SK-N-DZ (cell line): ENCODE data around the gene TRPC4AP.
"Not testable (repeated sequence)": the region's sequence is repeated elsewhere in the genome, so short reads cannot be mapped to it uniquely, and the experiment has no call there.

Experiments used
- DNase-seq: peaks from one replicate; pipeline ENCODE4 v3.0.0-alpha.2; 2015; ENCODE audit warnings: low spot score

The TRPC4AP gene

DNA sequence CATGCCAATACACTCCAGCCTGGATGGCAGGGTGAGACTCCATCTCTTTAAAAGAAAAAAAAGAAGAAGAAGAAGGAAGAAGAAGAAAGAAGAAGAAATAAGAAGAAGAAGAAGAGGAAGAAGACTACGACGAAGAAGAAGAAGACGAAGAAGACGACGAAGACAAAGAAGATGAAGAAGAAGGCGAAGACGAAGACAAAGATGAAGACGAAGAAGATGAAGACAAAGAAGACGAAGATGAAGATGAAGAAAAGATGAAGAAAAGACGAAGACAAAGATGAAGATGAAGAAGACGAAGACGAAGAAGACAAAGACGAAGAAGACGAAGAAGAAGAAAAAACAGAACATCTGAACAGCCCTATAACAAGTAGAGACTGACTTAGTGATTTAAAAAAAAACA is 33.0 kb downstream of the TRPC4AP start:
- DNase-seq, result no peak

GRCh38 chr20:35059110-35059509 is 33.5 kb downstream of the TRPC4AP start:
- DNase-seq, result no peak

GRCh38 chr20:35055445-35056276 is 36.9 kb downstream of the TRPC4AP start:
- DNase-seq, result peak; percentile 52

DNA sequence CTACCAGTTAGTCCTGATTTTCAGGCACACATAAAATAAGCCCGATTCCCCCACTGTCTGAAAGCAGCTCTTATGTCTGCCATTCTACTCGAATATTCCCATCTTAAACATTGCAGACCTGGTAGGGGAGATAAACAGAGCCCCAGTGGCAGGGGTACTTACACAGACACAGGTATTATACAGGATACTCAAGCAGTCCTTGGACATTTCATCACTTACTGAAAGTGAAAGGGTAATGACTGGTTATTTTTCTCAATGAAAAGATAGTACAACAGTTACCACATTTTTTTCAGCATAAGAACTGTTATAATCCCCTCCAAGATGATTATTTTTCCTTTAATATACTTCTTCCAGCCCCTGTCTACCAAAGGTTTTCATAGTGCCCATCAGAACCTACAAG is 37.8 kb downstream of the TRPC4AP start:
- DNase-seq, result no peak

DNA sequence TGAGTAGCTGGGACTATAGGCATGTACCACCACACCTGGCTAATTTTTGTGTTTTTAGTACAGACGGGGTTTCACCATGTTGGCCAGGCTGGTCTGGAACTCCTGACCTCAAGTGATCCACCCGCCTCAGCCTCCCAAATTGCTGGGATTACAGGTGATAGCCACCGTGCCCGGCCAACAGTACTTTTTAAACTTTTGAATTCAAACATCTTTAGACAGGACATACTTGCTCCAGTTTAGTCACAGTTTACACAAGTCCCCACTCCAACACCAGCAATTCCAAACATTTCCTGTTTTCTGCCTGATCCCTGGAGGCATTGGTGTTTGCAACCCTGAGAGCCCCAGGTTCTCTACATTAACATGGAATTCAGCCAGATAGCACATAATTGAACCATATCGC is 40.0 kb downstream of the TRPC4AP start:
- not testable (repeated sequence) for DNase-seq

- no peak for DNase-seq
Observed at GRCh38 chr20:35049776-35050352, 42.7 kb downstream of the TRPC4AP start.

DNA sequence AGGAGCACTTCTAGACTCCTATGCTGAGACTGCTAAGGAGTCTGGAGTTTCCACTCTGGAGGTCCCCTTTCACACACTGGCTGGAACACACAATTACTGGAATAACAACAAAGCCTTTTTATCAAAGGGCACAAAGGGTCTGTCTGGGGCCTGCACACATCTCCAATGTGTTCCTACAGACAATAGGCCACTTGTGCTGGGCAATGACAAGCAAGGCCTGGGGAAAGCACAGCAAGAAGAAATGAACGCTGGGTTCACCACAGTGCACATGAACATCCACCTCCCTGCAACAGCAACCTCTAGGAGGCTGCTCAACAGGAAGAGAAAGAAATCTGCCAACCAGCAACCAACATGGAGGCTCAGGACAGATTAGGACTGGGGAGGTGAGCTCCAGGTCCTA is 43.9 kb downstream of the TRPC4AP start:
- no peak for DNase-seq

GRCh38 chr20:35042268-35042667 is 50.3 kb downstream of the TRPC4AP start:
- no peak for DNase-seq

- no peak for DNase-seq
Observed at GRCh38 chr20:35040646-35041045, 52.0 kb downstream of the TRPC4AP start.

- no peak for DNase-seq
Observed at GRCh38 chr20:35039846-35040489, 52.6 kb downstream of the TRPC4AP start.

DNA sequence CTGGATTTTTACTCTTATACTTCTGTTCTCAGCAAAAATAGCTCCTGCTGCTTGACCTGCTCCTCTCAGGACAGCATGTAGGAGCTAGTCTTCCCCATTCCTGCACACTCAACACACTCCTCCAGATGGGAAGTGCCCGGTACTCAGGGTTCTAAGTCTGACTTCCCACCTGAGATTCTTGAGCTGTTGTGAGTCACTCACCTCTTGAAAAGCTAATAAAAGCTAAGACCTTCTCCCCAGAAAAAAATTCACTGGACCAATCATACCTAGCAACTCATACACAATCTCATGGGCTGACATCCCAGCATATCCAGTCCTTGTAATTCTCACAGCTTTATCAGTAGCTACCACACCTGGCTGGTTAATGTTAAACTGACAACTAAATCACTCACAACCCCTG is 53.5 kb downstream of the TRPC4AP start:
- no peak for DNase-seq

GRCh38 chr20:35034145-35034544 is 58.5 kb downstream of the TRPC4AP start:
- DNase-seq, result no peak

- DNase-seq, result no peak
Observed at GRCh38 chr20:35030136-35030535, 62.5 kb downstream of the TRPC4AP start.

DNA sequence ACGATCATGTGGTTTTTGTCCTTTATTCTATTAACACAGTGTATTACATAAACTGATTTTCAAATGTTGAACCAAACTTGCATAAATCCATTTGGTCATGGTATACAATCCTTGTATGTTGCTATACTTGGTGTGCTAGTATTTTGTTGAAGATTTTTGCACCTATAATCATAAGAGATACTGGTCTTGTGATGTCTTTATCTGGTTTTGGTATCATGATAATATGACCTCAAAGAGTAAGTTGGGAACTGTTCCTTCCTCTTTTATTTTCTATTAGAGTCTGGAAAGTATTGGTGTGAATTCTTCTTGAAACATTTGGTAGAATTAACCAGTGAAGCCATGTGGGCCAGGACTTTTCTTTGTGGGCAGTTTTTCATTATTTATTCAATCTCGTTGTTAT is 65.3 kb downstream of the TRPC4AP start:
- no peak for DNase-seq

GRCh38 chr20:35025116-35025515 is 67.5 kb downstream of the TRPC4AP start:
- DNase-seq, result no peak

DNA sequence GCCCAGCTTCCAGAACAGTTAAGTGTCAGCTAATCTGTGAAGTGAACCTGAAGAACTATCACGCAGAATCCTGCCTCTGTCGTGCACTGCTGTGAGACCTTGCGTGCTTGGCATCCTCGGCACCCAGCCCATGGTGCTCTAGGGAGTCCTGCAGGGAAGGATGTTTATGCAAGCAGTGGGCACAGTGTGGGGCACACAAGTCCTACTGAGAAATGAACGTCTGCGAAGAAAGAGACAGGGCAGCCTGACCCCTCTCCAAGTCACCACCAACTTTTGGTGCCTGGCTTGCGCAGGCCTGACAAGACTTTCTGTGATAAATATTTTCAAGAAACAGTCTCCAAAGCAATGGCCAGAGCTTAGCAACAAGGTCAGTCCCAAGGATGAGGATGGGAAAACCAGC is 69.0 kb downstream of the TRPC4AP start:
- DNase-seq, result no peak

- DNase-seq, result no peak
Observed at GRCh38 chr20:35021831-35022230, 70.8 kb downstream of the TRPC4AP start.

GRCh38 chr20:35021063-35021462 is 71.5 kb downstream of the TRPC4AP start:
- no peak for DNase-seq

DNA sequence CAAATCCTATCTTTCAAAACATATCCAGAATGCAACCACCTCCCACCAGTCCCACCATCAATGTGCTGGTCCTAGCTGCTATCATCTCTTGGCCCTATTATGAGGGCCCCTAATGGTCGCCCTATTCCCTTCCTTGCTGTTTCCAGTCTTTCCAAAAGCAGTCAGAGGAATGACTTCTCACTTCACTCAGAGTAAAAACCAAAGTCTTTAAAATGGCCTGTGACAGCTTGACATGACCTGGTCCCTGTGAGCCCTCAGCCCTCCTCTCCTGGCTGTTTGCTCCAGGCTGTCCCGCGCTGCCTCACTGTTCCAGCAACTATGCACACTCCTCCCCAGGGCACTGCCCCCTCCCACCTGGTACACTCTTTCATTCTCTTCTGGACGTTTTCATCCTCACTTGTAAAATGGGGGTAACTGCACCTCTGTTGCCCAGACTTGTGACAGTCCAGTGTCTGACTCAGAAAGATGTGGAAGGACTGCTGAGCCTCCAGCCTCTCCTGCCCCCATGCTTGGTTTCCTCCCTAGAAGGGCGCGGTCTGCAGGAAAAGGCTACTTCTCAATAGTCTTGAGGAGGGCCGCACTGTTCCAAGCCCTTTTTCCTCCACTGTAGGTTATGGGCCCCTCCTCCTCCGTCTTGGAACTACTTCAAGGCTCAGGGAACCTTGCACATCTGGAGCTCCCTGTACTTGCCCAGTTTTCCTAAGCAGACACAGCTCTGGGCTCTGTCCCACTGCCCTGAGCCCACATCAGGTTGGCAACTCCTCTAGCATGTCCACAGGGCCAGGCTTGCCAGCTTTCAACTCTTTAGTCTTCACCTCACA is 72.3 kb downstream of the TRPC4AP start:
- DNase-seq, result no peak

DNA sequence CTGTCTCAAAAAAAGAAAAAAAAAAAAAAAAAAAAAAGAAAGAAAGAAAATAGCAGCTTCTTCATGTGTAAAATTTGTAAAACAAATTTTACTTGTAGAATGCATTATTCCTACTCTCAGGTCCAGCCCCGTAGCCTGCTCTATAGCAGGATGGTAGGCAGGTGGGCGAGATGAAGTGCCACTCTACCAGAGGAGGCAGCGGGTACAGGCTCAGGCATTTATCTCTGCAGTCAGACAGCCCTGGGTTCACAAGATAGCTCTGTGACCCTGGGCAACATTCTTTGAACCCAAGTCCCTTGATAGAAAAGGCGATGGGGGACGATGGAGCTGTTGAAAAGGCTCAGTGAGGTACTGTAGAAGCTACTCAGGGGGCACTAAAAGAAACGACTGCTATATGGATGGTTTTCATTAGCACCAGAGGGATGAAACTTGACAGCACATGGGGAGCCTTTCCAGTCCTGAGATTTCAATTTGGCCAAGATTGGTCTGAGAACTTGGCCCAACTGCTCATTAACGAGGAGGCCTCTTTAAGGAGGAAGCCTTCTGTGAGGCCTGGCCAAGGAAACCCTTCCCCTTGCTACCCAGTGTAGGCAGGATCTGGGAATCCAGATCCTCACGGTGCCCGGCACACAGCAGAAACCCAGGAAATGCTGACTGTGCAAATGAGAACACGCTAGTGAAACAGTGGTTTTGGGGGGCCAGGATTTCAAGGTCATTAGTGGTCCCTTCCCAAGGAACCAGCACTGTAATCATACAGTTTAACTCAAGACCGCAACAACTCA is 73.8 kb downstream of the TRPC4AP start:
- no peak for DNase-seq
